Subcutaneous abdominal adipose tissue (tissue), 5 donors: ENCODE data around the gene DISP3.

Source experiments
- H3K27ac ChIP-seq: one replicate; pipeline ENCODE4 v1.7.0; 2013; ENCODE audit warnings: low read depth, mild to moderate bottlenecking, inconsistent platforms, low read length, moderate library complexity
- H3K27me3 ChIP-seq, 5 donors: one replicate each; pipeline ENCODE4 v1.7.0; 2013; ENCODE audit warnings: low read length in 5 of 5, inconsistent platforms in 1 of 5; ENCODE audit not compliant: control insufficient read depth in 5 of 5, insufficient read depth in 4 of 5
- H3K36me3 ChIP-seq, 5 donors: one replicate each; pipeline ENCODE4 v1.7.0; 2013; ENCODE audit warnings: low read length in 5 of 5; ENCODE audit not compliant: control insufficient read depth in 5 of 5, insufficient read depth in 5 of 5
- H3K4me1 ChIP-seq, 5 donors: one replicate each; pipeline ENCODE4 v1.7.0; 2013; ENCODE audit warnings: low read length in 5 of 5, mild to moderate bottlenecking in 3 of 5, moderate library complexity in 1 of 5; ENCODE audit not compliant: control insufficient read depth in 5 of 5, insufficient read depth in 5 of 5
- H3K4me3 ChIP-seq, 5 donors: one replicate each; pipeline ENCODE4 v1.7.0; 2013; ENCODE audit warnings: low read length in 5 of 5, low read depth in 1 of 5
- H3K9ac ChIP-seq, 5 donors: one replicate each; pipeline ENCODE4 v1.7.0; 2013; ENCODE audit warnings: low read length in 5 of 5, mild to moderate bottlenecking in 4 of 5, moderate library complexity in 3 of 5
- H3K9me3 ChIP-seq, 5 donors: one replicate each; pipeline ENCODE4 v1.7.0; 2013; ENCODE audit warnings: low read length in 5 of 5; ENCODE audit not compliant: control insufficient read depth in 5 of 5
- donor health status: healthy.
- donor health status: healthy.
- donor health status: healthy.
- donor health status: healthy.
- donor health status: healthy.

DISP3 gene

DNA sequence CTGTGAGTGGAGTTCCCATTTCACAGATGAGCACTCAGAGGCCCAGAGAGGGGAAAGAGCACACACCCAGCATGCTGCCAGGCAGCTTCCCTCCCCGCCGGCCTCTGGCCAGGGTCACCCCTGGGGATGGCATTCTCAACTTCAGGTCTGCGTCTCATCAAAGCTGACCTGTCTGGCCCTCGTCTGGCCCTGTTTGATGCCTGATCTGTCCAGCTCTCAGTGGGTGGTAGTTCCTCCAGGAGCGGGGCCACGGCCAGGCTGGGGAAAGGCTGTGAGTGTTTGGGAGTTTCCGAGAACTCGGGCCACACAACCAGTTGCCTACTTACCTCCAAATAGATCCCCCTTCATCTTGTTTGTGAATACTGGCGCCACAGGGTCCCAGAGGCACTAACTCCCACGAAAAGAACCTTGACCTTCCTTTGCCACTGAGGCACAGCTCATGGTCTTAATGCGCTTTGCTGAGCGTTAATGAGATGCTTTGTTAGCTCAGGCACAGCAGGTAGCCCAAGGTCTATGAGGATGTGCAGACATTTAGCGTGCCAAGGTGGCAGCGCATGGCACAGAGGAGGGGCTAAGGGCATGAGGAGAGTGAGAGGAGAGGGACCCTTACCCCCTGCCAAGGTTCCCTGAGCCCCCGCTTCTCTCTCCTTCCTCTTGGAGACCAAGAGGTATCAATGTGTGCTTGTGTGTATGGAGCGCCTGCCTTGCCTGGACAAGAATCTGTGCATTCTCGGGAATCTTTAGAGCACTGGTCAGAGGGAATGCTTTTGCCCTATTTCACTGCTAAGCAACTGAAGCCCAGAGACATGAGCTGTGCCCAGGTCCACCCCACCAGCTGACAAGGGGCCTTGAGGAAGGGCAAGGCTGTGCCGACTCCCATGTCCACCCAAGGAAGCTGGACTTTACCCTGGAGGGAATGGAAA, 61.2 kb downstream of the DISP3 start:
- H3K9ac ChIP-seq: no peak overlapping the region
- no peaks in the 10 kb centered on the region for H3K36me3 ChIP-seq
- H3K9me3 ChIP-seq: no peaks in the 10 kb centered on the region
- H3K4me3 ChIP-seq: no peak overlapping the region
- no peaks in the 10 kb centered on the region for H3K4me1 ChIP-seq
- H3K27me3 ChIP-seq: peaks cover 11 to 39% (median 36%) of the 10 kb centered on the region in 5 donors
- no peak overlapping the region for H3K27ac ChIP-seq

DNA sequence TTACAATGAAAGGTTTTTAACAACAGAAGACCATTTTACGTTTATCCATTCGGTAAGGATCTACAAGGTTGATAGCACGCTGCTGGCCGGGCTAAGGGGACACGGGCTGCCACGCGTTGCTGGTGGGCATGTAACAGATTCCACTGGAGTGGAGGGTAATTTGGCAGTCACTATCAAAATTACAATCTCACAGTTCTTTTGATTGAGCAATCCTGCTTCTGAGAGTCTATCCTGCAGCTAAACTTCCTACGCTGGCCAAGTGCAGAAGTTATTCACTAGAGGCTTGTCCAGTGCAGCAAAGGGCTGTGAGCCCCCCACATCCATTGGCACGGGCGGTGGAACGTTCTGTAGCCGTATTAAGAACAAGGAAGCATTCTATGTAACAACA, 61.8 kb downstream of the DISP3 start:
- no peak overlapping the region for H3K4me3 ChIP-seq
- H3K36me3 ChIP-seq: no peaks in the 10 kb centered on the region
- H3K27ac ChIP-seq: no peak overlapping the region
- no peaks in the 10 kb centered on the region for H3K9me3 ChIP-seq
- H3K4me1 ChIP-seq: no peaks in the 10 kb centered on the region
- H3K27me3 ChIP-seq: peaks cover 11 to 41% (median 31%) of the 10 kb centered on the region in 5 donors
- H3K9ac ChIP-seq: no peak overlapping the region

GRCh38 chr1:11541236-11541635, 62.3 kb downstream of the DISP3 start:
- Histone ChIP-seq H3K36me3 (no peaks in the 10 kb centered on the region), H3K9ac (no peak overlapping the region), H3K4me1 (no peaks in the 10 kb centered on the region), H3K4me3 (no peak overlapping the region), H3K27ac (no peak overlapping the region), H3K27me3 (peaks cover 11 to 42% (median 29%) of the 10 kb centered on the region in 5 donors), H3K9me3 (no peaks in the 10 kb centered on the region)

DNA sequence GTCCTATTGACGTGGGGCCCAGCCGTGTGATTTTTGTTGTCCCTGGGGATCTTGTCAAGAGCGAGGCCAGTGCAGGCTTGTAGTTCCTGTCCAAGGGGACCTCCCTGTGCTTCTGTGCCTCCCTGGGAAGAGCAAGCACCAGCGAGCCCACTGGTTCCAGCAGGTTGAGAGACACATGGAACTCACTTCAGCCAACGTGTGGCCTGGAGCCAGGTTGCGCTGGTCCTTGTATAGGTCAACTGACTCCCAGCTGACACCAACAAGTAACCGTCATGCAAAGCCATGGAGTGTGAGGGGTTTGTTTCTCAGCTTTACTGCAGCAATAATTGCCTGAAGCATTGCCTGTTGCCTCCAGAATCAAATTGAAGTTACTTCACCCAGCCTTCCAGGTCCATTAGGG, 63.0 kb downstream of the DISP3 start:
- Histone ChIP-seq H3K27ac (no peak overlapping the region), H3K27me3 (peaks cover 11 to 39% (median 27%) of the 10 kb centered on the region in 5 donors), H3K4me3 (no peak overlapping the region), H3K9ac (no peak overlapping the region), H3K9me3 (no peaks in the 10 kb centered on the region), H3K36me3 (no peaks in the 10 kb centered on the region), H3K4me1 (no peaks in the 10 kb centered on the region)

DNA sequence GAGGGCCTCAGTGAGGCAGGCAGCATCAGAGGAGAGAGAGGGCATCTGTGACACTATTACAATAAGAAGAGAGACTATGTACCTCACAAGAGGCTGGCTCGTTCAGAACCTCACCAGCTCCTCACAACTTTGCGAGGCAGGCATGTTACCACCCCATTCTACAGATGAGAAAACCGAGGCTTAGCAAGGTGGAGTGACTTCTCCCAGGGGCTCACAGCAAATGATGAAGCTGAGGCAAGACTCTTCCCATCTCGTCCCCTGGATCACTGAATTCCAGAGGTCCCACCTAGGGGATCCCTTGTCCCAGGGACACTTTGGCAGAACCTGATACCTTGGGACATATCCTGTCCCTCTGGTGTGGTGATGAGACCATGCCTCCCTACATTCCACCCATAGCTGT, 64.4 kb downstream of the DISP3 start:
- no peaks in the 10 kb centered on the region for H3K36me3 ChIP-seq
- no peak overlapping the region for H3K27ac ChIP-seq
- H3K4me1 ChIP-seq: no peaks in the 10 kb centered on the region
- H3K4me3 ChIP-seq: no peak overlapping the region
- H3K27me3 ChIP-seq: peaks cover 16 to 39% (median 26%) of the 10 kb centered on the region in 5 donors
- no peaks in the 10 kb centered on the region for H3K9me3 ChIP-seq
- no peak overlapping the region for H3K9ac ChIP-seq

- Histone ChIP-seq H3K27me3 (peaks cover 16 to 39% (median 24%) of the 10 kb centered on the region in 5 donors), H3K4me1 (no peaks in the 10 kb centered on the region), H3K9me3 (no peaks in the 10 kb centered on the region), H3K36me3 (no peaks in the 10 kb centered on the region), H3K9ac (no peak overlapping the region), H3K4me3 (no peak overlapping the region), H3K27ac (no peak overlapping the region)
These were observed 64.8 kb downstream of the DISP3 start for GRCh38 chr1:11543796-11544195.

- no peak overlapping the region for H3K4me3 ChIP-seq
- H3K9ac ChIP-seq: no peak overlapping the region
- H3K36me3 ChIP-seq: no peaks in the 10 kb centered on the region
- H3K4me1 ChIP-seq: no peaks in the 10 kb centered on the region
- H3K27me3 ChIP-seq: peaks cover 12 to 26% (median 18%) of the 10 kb centered on the region in 5 donors
- no peaks in the 10 kb centered on the region for H3K9me3 ChIP-seq
- H3K27ac ChIP-seq: no peak overlapping the region
These were observed 67.5 kb downstream of the DISP3 start for GRCh38 chr1:11546456-11546855.

DNA sequence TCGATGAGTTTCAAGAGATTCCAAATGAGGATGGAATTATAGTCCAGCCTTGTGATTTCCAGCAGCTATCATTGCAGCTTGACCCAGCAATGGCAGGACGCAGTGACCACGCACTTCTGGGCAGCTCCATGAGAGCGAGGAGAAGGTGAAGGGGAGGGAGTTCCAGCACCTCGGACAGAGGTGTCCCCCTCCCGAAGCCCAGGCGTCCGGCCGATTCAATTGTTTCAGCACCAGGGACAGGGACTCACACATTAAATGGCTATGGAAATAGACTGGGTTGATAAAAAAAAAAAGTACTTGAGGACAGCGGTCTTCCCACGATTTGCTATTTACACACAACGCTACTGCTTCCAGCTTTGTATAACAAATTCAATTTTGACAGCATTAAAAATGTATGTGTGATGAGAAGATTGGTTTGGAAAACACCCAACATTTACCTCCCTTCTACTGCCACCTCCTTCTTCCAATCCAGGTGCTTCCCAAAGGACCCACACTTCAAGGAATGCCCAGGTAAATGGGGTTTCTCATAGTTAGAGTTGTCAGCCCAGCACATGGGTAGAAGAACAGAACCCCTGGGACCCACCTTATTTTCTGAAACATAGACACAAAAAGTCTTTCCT, 71.8 kb downstream of the DISP3 start:
- Histone ChIP-seq H3K9me3 (no peaks in the 10 kb centered on the region), H3K27me3 (peaks cover 9 to 20% (median 16%) of the 10 kb centered on the region in 5 donors), H3K36me3 (no peaks in the 10 kb centered on the region), H3K4me3 (no peak overlapping the region), H3K9ac (no peak overlapping the region), H3K27ac (no peak overlapping the region), H3K4me1 (peaks cover 0 to 6% (median 0%) of the 10 kb centered on the region in 5 donors)

GRCh38 chr1:11558276-11558675, 79.3 kb downstream of the DISP3 start:
- Histone ChIP-seq H3K4me1 (peaks cover 0 to 6% (median 0%) of the 10 kb centered on the region in 5 donors), H3K27ac (no peak overlapping the region), H3K9ac (no peak overlapping the region), H3K27me3 (peaks cover 25 to 56% (median 39%) of the 10 kb centered on the region in 5 donors), H3K9me3 (no peaks in the 10 kb centered on the region), H3K36me3 (no peaks in the 10 kb centered on the region), H3K4me3 (no peak overlapping the region)

DNA sequence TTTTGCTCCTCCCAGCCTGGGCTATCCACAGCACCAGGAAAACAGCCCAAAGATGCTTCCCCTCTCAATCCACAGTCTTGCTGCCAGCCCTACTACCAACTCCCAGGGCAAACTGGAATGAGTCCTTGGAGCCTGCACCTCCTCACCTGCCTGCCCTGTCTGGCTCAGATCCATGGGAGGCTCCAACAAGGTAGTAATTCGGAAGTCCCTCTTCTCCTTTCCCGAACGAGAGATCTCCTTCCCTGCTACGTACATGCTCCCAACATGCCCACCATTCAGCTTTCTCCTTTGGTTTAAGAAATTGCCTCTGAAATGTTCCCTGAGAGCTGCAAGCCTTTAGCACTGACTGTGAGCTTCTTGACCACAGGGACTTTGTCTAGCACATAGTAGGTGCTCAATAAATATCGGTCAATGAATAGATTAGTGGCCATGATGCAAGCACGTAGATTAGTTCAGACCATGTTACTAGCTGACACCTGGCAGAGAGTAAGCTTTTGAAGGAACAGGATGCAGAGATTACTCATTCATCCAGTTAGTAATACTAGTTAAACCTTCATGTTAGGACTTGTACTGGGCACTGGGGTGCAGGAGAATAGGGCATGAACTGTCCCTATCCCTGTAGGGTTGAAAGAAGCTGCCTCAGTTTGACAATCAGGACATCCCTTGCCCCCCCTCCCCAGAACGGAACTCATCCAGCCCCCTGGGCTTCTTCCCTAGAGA, 80.1 kb downstream of the DISP3 start:
- Histone ChIP-seq H3K4me1 (peaks cover 0 to 1% (median 0%) of the 10 kb centered on the region in 5 donors), H3K36me3 (no peaks in the 10 kb centered on the region), H3K9ac (no peak overlapping the region), H3K4me3 (no peak overlapping the region), H3K27me3 (peaks cover 26 to 58% (median 42%) of the 10 kb centered on the region in 5 donors), H3K9me3 (no peaks in the 10 kb centered on the region), H3K27ac (no peak overlapping the region)
